T-helper 2 cell treated with Interferon-gamma antibody and Interleukin-4, amounts not matched to agents 5 μg/mL and 100 μg/mL, for 36 hours (primary cell): ENCODE data around the gene MAST4.
"Not testable (repeated sequence)": the region's sequence is repeated elsewhere in the genome, so short reads cannot be mapped to it uniquely, and the experiment has no call there.

Source experiments
- DNase-seq: peaks from one replicate; pipeline ENCODE4 v3.0.0; 2021; ENCODE audit warnings: low spot score
- H3K27ac Mint-ChIP-seq: one replicate; pipeline ENCODE4 v1.8.0; 2021; ENCODE audit warnings: mild to moderate bottlenecking, mixed read lengths
- H3K27me3 Mint-ChIP-seq: one replicate; pipeline ENCODE4 v1.8.0; 2021; ENCODE audit warnings: low read depth, mixed read lengths
- H3K36me3 Mint-ChIP-seq: one replicate; pipeline ENCODE4 v1.8.0; 2021; ENCODE audit warnings: low read depth, mixed read lengths
- H3K4me1 Mint-ChIP-seq: one replicate; pipeline ENCODE4 v1.8.0; 2021; ENCODE audit warnings: low read depth, mixed read lengths
- H3K4me3 Mint-ChIP-seq: one replicate; pipeline ENCODE4 v1.8.0; 2022; ENCODE audit warnings: mild to moderate bottlenecking, moderate library complexity, mixed read lengths
- H3K9me3 Mint-ChIP-seq: one replicate; pipeline ENCODE4 v1.8.0; 2021; ENCODE audit warnings: mixed read lengths

MAST4 gene

DNA sequence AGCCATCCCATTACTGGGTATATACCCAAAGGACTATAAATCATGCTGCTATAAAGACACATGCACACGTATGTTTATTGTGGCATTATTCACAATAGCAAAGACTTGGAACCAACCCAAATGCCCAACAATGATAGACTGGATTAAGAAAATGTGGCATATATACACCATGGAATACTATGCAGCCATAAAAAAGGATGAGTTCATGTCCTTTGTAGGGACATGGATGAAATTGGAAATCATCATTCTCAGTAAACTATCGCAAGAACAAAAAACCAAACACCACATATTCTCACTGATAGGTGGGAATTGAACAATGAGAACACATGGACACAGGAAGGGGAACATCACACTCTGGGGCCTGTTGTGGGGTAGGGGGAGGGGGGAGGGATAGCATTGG is 577.2 kb downstream of the MAST4 start:
- peaks cover 28% of the 10 kb centered on the region for H3K4me1 Mint-ChIP-seq
- peaks cover 34% of the 10 kb centered on the region for H3K9me3 Mint-ChIP-seq
- H3K36me3 Mint-ChIP-seq, result peaks cover 33% of the 10 kb centered on the region
- not testable (repeated sequence) for H3K27ac Mint-ChIP-seq, DNase-seq, H3K27me3 Mint-ChIP-seq, H3K4me3 Mint-ChIP-seq

DNA sequence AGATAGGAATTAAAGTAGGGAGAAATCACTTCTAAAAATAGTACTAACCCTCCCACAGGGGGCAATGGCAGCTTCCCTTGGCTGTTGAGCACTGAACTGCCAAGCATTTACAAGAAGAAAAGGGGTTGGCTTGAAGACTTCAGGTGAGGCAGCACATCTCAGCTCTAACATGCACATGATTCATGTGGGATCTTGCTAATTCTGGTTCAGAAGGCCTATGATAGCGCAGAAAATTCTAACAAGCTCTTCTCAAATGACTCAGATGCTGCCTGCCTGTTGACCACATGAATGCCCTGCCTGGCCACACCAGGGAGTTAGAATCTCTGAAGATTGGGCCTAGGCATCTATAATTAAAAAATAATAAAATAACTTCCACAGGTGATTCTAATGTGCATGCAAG is 577.8 kb downstream of the MAST4 start:
- Mint-ChIP-seq H3K4me3 (no peak overlapping the region), H3K4me1 (peaks cover 24% of the 10 kb centered on the region), H3K27ac (no peak overlapping the region), H3K9me3 (peaks cover 39% of the 10 kb centered on the region), H3K36me3 (peaks cover 33% of the 10 kb centered on the region), H3K27me3 (no peaks in the 10 kb centered on the region)
- DNase-seq, result no peak

DNA sequence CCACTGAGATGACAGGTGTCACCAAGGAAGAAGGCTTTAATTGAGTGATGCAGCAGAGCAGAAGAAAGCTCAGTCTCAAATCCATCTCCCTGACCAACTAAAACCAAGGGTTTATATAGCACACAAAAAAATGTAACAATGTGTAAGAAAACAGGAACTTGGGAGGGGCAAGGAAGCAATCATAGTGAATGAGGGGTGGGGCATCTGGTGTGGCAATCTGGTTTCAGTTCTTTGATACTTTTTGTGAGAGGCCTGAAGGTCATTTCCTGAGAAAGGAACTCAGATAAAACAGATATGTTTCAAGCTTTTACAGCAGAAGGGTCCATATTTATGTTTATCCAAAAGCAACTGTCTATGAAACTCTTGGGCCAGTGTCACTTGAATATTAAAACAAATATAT is 580.7 kb downstream of the MAST4 start:
- H3K27ac Mint-ChIP-seq, result no peak overlapping the region
- peaks cover 41% of the 10 kb centered on the region for H3K36me3 Mint-ChIP-seq
- H3K4me3 Mint-ChIP-seq, result no peak overlapping the region
- no peaks in the 10 kb centered on the region for H3K27me3 Mint-ChIP-seq
- H3K4me1 Mint-ChIP-seq, result peaks cover 37% of the 10 kb centered on the region
- H3K9me3 Mint-ChIP-seq, result peaks cover 44% of the 10 kb centered on the region
- DNase-seq, result no peak

DNA sequence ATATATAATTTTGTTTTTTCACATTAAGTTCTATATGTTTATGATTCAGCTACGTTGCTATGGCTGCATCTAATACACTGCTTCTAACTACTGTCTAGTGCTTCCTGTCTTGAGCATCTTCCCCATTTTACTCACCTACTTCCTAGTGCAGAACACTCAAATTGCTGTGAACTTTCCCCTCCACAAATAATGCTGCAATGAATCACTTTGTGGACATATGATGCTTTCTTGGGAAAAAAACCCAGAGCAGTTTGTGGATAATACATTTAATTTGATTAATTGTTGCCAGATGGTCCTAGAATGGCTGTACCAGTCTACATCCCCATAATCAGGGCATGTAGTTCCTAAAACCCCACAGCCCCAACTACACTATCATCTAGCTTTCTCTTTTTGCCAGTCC is 581.9 kb downstream of the MAST4 start:
- peaks cover 44% of the 10 kb centered on the region for H3K9me3 Mint-ChIP-seq
- H3K36me3 Mint-ChIP-seq, result peaks cover 41% of the 10 kb centered on the region
- H3K27me3 Mint-ChIP-seq, result no peaks in the 10 kb centered on the region
- peaks cover 48% of the 10 kb centered on the region for H3K4me1 Mint-ChIP-seq
- H3K27ac Mint-ChIP-seq, result no peak overlapping the region
- DNase-seq, result no peak
- H3K4me3 Mint-ChIP-seq, result no peak overlapping the region

DNA sequence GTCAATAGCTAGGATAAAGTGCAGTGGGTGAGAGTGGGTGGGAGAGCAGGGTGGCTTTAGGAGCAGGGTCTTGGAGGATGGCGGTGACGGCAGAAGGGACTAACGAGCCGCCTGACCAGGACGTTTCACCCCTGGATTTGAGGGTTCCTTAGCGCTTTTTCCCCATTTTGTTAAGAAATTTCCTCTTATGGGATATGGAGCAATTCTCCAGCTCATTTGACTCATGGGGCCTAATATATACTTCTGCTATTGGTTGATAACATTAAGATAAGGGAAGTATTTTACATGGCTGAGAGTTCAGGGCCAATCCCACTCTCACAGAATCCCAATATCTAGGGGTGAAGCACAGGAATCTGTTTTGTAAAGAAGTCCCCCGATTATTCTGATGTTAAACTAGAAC is 582.8 kb downstream of the MAST4 start:
- Mint-ChIP-seq H3K36me3 (peaks cover 41% of the 10 kb centered on the region), H3K27ac (no peak overlapping the region), H3K9me3 (peaks cover 44% of the 10 kb centered on the region), H3K4me1 (peaks cover 52% of the 10 kb centered on the region), H3K27me3 (no peaks in the 10 kb centered on the region), H3K4me3 (no peak overlapping the region)
- DNase-seq, result no peak

DNA sequence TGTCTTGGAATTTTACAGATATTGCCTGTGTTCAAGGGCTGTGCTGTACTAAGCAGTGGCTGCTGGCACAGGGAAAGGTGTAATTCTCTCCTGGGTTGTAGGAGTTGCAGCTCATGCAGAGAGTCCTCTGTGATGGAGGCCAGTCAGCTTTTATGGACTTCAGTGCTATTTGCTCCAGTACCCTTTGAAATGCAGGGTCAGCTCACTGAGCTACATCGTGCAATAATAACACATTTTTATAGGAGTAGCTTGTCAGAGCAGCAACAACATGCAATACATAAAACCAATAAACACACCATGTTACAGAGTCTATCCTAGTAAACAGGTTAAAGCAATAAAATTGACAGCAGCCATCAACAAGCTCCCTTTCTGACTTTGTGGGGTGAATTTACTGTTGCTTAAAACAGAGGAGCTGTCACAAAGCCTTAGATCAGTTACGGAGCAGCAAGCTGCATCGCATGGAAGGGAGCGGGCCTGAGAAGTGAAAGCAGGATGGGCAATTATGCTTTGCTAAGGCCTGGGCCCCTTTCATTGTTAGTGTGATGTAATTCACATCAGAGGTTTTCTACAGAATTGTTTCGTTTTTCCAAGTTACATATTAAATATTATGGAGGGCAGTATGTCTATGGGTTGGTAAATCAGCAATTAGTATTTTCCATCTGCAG is 583.6 kb downstream of the MAST4 start:
- Mint-ChIP-seq H3K9me3 (peaks cover 43% of the 10 kb centered on the region), H3K36me3 (peaks cover 38% of the 10 kb centered on the region), H3K4me1 (peaks cover 52% of the 10 kb centered on the region), H3K27ac (no peak overlapping the region), H3K4me3 (no peak overlapping the region), H3K27me3 (no peaks in the 10 kb centered on the region)
- DNase-seq, result no peak

DNA sequence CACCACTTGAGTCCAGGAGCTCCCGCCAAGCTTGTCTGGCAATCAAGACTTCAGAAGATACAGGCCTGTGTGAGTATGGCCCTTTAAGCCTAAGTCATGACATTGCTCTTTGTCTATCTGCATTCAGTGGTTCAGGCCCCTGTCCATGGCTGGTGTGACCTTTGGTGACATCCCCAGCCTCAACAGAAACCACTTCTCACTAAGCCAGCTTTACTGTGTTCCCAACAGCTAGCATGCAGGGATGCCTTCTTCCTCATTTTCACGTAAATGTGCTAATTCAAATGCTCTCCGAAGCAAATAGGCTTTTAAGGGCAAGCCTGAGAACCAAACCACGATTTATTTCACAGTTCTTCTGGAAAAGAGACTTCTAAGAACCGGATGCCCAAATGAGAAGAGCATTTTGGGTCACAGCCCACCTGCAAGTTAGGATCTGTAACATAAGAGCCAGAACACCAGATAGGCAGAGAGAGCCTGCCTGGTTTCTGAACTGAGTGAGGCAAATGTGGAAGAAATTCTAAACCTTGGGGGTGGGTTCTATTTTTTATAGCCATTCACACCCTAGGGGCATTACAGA is 585.5 kb downstream of the MAST4 start:
- Mint-ChIP-seq H3K4me3 (peak overlapping the region; percentile 59), H3K9me3 (peaks cover 24% of the 10 kb centered on the region), H3K27ac (peak overlapping the region; percentile 81), H3K4me1 (peaks cover 53% of the 10 kb centered on the region), H3K36me3 (peaks cover 28% of the 10 kb centered on the region), H3K27me3 (no peaks in the 10 kb centered on the region)
- DNase-seq, result no peak

DNA sequence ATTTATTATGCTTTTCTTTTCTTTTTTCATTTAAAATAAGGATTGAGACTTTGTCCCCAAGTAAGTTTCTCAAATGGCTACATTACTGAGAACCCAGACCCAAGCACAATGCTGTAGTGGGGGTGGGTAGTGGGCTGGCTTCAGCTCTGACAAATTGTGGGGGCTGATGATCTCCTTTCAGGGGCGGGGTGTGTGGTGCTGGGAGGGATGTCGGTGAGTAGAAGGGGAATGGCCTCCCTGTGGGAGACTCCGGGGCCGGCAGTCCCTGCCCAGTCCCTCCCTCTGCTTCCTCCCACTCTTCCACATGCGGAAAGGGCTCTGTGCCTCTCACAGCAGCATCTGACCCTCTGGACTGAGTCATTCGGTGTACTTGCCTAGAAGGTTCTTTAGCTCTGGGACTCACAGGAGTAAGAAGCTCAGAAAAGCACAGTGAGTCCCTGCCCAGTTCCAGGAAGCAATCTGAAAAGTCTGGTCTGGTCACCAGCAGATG is 586.2 kb downstream of the MAST4 start:
- no peak for DNase-seq
- Mint-ChIP-seq H3K9me3 (peaks cover 18% of the 10 kb centered on the region), H3K4me3 (peak overlapping the region; percentile 53), H3K4me1 (peaks cover 55% of the 10 kb centered on the region), H3K27ac (peak overlapping the region; percentile 79), H3K36me3 (peaks cover 22% of the 10 kb centered on the region), H3K27me3 (no peaks in the 10 kb centered on the region)

DNA sequence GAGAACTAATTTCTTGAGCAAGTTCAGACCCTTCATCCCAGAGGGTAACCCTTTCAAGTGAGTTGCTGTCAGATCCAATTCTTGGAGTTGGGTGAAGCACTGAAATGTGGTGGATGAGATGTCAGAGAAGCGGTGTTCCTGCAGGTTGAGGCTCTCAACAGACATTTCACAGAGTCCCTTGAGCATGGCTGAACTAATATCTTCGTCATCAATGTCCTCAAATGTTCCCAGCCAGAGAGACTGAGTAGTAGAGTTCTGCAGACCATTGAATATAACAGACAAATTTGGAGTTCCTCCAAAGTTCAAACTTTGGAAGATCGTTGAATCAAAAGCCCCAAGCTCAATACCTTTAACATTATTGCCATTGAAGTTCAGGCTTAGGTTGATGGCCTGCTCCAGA is 587.7 kb downstream of the MAST4 start:
- Mint-ChIP-seq H3K4me3 (no peak overlapping the region), H3K36me3 (peaks cover 12% of the 10 kb centered on the region), H3K9me3 (peaks cover 5% of the 10 kb centered on the region), H3K27me3 (no peaks in the 10 kb centered on the region), H3K4me1 (peaks cover 59% of the 10 kb centered on the region), H3K27ac (no peak overlapping the region)
- DNase-seq, result no peak

DNA sequence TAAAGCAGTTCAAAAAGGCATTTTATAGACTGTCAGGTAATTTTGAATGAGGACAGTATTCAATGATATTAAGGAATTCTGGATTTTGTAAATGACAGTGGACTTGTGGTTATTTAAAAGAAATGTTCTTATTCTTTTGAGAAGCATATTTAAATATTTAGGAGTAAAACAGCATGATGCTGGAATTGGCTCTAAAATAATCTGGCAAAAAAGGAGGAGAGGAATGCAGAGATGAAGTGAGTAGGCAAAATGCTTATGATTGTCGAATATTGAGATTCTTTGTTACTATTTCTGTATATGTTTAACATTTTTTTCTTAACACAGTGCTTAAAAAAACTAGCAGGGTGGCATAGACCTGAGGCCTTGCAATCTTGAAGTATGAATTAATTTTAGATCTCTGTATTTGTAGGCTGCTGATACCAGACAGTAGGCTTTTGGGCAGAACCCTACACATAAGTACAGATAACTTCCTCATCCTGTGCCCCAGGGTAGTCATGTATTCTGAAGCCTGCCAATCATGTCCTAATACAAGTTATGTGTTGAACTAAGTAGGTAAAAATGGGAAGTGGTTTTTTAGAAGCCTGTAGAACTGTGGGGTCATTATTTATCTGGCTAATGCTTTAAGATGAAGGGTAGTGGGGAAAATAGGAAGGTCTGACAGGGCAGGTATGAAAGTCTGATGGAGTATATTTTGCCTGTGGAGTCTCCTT is 591.0 kb downstream of the MAST4 start:
- Mint-ChIP-seq H3K9me3 (peaks cover 6% of the 10 kb centered on the region), H3K27ac (peak overlapping the region; percentile 50), H3K27me3 (no peaks in the 10 kb centered on the region), H3K4me1 (peaks cover 56% of the 10 kb centered on the region), H3K4me3 (peak overlapping the region; percentile 19), H3K36me3 (peaks cover 6% of the 10 kb centered on the region)
- DNase-seq, result no peak

DNA sequence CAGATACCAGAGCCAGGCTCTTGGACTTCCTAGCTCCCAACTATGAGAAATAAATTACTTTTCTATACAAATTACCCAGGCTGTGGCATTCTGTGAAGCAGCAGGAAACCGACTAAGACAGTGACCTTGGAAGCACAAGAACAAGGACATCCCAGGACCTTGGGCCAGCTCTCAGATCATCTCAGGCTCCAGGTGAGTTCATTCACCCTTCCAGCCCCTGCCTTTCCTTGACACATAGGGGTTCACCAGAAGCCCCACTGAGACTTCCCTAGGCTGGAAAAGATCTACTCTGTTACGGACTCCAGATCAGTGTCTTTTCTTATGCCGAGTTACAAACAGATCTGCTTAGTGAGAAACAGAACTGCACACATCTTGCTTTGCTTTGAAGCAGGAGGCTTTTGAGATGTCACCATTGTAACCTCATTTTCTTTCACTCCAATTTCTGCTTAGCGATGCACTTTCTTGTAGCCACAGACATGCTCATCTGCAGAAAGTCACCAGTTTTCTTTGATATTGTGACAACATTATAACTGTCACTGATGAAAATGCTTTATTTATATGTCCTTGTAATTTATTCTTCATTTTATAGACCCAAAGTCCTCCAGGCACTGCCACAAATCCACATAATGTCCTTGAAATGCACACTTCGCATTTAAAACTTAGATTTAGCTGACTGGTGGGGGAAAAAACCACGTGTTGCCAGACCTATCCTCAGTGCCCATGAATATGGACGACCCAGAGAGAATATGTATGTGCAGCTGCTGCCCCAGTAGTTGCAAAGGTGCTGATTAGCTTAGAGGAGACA is 592.3 kb downstream of the MAST4 start:
- H3K4me3 Mint-ChIP-seq, result peak overlapping the region; percentile 22
- H3K27ac Mint-ChIP-seq, result peak overlapping the region; percentile 81
- H3K27me3 Mint-ChIP-seq, result no peaks in the 10 kb centered on the region
- no peak for DNase-seq
- peaks cover 43% of the 10 kb centered on the region for H3K4me1 Mint-ChIP-seq
- H3K9me3 Mint-ChIP-seq, result peaks cover 9% of the 10 kb centered on the region
- peaks cover 8% of the 10 kb centered on the region for H3K36me3 Mint-ChIP-seq

DNA sequence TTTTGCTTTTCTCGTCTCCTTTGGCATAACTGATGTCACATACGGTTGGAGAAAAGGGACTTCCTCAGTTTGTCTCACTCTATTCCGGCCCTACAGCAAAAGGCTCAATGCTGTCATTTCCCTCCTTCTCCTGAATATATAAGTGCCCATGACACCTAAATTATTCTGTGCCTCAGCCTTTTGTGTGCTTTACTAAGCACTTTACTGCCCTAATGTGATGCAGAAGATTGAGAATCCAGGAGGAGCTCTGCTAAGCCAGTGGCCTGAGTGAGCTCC is 592.8 kb downstream of the MAST4 start:
- H3K27ac Mint-ChIP-seq, result peak overlapping the region; percentile 81

DNA sequence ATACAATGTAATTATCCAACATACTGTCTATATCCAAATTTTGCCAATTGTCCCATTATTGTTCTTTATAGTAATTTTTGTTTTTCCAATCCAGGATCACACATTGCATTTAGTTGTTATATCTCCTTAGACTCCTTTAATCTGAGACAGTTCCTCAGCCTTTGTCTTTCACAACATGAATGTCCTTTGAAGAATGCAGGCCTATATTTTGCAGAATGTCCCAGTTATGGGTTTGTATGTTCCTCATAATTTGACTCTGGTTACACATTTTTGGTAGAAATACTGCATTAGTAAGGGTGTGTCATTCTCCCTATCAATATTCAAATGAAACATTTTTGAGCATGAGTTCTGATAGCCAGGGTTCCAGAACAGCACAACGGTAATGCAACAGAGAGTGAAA is 593.7 kb downstream of the MAST4 start:
- peaks cover 10% of the 10 kb centered on the region for H3K36me3 Mint-ChIP-seq
- H3K9me3 Mint-ChIP-seq, result peaks cover 9% of the 10 kb centered on the region
- no peaks in the 10 kb centered on the region for H3K27me3 Mint-ChIP-seq
- no peak overlapping the region for H3K4me3 Mint-ChIP-seq
- H3K4me1 Mint-ChIP-seq, result peaks cover 48% of the 10 kb centered on the region
- no peak for DNase-seq
- no peak overlapping the region for H3K27ac Mint-ChIP-seq

More for the DNA sequence above, 592.8 kb downstream of the MAST4 start:
- H3K27me3 Mint-ChIP-seq, result no peaks in the 10 kb centered on the region
- H3K4me1 Mint-ChIP-seq, result peaks cover 43% of the 10 kb centered on the region
- peak overlapping the region; percentile 22 for H3K4me3 Mint-ChIP-seq
- peaks cover 8% of the 10 kb centered on the region for H3K36me3 Mint-ChIP-seq
- peaks cover 9% of the 10 kb centered on the region for H3K9me3 Mint-ChIP-seq
- no peak for DNase-seq

DNA sequence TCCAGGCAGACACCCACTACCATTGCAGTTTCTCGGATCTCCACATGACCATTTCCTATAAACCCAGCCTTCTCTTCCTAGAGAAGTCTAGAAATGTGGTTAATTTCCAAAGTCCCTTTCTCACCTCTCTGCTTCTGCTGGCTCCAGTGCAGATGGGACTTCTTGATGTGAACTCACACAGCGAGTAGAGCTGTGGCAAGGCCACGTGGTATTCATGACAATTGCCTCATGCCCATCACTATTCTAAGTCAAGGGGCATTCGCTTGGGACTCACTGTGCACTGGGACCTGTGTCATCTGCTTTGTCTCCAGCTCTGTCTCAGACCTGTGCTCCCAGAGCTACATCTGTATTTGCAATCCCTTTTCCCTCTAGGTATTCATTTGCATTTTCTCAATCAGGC is 594.2 kb downstream of the MAST4 start:
- H3K9me3 Mint-ChIP-seq, result peaks cover 9% of the 10 kb centered on the region
- no peaks in the 10 kb centered on the region for H3K27me3 Mint-ChIP-seq
- peaks cover 48% of the 10 kb centered on the region for H3K4me1 Mint-ChIP-seq
- no peak overlapping the region for H3K4me3 Mint-ChIP-seq
- H3K27ac Mint-ChIP-seq, result no peak overlapping the region
- no peak for DNase-seq
- H3K36me3 Mint-ChIP-seq, result peaks cover 10% of the 10 kb centered on the region
